DMS53 (cell line): ENCODE data around the gene EPS15.

Experiments
- DNase-seq: peaks from one replicate; lab custom pipeline; 2025; lab: John Stamatoyannopoulos, UW

The EPS15 gene

DNA sequence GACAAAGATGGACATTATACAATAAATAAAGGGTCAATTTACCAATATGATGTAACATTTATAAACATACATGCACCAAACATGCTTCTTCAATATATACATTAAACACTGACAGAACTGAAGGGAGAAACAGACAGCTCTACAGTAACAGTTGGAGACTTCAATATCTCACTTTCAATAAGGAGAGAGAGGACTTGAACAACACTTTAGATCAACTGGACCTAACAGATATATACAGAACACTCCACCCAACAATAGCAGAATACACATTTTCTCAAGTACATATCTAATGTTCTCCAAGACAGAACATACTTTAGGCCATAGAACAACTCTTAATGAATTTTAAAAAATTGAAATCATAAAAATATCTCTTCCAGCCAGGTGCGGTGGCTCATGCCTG is 138.1 kb downstream of the EPS15 start:
- no peak for DNase-seq

DNA sequence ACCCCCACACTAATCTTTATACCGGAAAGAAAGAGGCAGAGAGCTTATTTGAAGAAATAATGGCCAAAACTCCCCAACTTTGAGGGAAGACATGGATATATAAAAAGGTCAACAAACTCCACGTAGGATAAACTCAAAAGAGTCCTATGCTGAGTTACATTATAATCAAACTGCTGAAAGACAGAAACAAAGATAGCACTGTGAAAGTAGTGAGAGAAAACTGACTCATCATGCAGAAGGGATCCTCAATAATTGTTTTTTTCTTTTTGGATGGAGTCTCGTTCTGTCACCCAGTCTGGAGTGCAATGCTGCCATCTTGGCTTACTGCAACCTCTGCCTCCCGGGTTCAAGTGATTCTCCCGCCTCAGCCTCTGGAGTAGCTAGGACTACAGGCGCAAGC is 140.2 kb downstream of the EPS15 start:
- DNase-seq = no peak

DNA sequence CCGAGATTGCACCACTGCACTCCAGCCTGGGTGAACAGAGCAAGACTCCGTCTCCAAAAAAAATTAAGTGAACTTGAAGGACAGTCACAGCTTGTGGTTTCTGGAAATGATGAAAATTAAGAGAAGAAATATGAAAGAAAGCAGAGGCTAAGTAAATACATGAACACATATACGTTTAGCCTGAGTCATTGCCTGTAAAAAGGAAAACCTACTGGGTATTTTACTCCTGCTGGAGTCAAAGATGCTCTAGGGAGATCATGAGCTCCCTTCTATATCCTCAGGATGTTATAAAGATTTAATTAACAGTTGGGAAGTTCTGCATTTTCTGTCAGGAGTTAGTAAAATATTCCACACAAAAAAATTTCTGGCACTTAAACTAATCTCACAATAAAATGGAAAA is 145.2 kb downstream of the EPS15 start:
- DNase-seq = no peak

DNA sequence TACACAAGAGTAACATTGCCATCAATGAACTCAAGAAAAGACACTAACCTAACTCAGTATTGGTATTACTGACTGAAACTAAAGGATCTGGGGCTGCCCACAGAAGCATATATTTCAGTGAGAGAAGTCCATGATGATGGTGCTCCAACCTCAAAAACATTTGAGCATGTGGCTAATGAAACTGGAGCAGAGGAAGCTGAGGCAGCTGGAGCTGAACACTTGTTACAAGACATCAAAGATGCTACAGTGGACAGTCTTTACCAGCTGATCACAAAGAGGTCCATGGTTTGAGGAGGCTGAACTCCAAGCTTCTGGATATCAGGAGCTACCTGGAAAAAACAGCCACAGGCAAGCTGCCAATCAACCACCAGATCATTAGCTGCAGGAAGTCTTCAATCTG is 146.5 kb downstream of the EPS15 start:
- no peak for DNase-seq

DNA sequence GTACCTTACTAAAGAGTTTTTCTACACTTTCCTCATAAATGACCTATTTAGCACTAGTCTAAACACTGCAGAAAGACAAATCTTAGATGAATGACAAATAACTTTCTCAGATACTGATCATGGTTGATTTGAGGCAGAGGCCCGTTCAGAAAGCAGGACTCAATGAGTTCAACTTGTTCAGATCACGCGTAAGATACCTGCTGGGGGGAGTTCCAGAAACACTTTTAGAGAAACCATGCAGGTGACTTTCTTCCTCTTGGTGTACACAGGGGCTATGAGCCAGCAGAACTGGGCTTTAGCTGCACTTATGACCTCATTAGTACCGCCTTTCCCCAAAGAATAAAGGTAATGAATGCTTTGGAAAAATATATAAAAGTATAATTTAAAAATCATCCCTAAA is 149.9 kb downstream of the EPS15 start:
- no peak for DNase-seq

DNA sequence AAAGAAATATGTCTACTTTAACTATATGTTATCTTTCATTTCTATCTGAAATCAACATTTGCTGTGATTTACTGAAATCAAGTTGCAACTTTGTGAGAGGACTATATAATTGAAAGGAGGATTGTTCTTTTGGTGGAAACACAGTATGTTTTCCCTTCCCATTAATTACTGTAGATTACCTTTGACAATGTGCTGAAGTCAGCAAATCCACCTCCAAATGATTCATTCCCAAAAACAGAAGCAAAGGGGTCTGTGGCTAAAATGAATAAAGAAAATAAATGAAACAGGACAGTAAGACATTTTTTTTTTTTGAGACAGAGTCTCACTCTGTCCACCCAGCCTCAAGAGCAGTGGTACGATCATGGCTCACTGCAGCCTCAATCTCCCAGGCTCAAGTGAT is 153.3 kb downstream of the EPS15 start:
- no peak for DNase-seq

DNA sequence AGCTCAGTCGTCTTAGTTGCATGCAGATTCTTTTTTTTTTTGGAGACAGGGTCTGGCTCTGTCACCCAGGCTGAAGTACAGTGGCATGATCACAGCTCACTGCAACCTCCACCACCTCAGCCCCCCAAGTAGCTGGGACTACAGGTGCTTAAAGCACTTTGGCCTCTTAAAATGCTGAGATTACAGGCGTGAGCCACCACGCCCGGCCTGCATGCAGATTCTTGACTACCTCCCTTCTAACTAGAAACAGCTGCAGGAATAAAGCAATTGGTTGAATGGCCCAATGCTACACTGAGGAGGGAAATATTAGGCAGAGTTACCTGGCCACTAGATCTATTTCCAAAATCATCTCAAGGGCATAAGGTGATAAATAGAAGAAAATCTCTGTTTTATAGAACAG is 159.2 kb downstream of the EPS15 start:
- no peak for DNase-seq

DNA sequence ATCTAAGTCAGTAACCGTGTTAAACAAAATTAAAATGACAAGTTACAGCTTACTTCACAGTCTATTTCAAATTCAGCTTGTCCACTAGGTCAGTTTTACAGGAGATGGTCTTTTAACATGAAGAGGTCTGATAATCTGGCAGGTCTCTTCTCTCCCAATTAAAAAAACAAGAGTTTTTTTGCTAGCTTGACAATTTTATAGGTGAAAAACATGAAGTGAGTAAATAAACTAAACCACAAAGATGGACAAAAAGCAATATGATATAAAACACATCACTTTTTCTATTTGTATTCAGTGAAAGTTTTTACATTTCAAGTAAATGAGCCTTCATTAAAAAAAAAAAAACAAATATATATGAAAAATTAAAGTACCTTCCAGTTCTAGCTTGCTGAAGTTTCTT is 163.7 kb downstream of the EPS15 start:
- no peak for DNase-seq

DNA sequence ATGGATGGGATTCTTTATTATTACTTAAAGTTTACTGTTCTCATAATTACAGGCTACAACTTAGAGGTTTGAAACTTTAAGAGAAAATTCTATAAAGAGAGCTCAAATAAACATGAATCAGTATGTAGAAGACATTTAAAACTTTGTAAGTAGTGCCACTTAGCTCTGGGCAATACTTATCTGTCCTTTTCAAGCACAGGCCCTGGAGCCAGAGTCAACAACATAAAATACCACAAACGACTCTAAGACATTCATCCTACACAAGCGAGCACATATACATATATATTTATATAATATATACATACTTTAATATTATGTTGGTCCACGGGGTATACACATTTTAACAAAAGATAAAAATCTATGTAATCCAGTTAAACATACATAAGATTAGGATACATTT is 164.7 kb downstream of the EPS15 start:
- DNase-seq = no peak

DNA sequence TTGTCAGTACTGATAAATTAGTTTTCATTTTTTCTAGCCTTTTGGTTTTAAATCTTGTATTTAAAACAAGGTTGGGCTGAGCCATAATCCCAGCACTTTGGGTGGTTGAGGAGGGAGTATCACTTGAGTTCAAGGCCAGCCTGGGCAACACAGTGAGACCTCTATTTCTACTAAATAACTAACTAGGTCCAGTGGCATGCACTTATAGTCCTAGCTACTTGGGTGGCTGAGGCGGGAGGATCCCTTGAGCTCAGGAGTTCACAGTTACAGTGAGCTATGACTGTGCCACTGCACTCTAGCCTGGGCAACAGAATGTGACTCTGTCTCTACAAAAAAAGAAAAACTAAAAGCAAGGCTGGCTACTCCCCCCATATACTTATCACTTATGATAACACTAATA is 167.2 kb downstream of the EPS15 start:
- no peak for DNase-seq

DNA sequence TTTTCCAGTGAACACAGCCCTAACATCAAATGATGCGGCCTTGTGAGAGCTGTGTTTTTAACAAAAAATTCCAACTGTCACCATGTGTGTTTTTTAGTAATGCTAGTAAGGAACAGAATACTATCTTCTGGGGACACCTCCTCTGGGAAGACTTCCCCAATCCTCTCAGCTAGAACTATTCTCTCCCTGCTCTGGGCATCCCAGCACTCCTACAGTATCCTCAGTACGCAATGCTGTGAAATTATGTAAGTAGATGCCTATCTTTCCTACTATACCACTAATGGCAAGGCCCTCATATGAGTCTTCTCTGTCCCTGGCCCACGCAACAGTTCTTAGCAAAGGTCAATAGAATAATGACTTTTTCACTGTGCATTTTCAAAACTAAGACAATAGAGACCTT is 169.2 kb downstream of the EPS15 start:
- no peak for DNase-seq

DNA sequence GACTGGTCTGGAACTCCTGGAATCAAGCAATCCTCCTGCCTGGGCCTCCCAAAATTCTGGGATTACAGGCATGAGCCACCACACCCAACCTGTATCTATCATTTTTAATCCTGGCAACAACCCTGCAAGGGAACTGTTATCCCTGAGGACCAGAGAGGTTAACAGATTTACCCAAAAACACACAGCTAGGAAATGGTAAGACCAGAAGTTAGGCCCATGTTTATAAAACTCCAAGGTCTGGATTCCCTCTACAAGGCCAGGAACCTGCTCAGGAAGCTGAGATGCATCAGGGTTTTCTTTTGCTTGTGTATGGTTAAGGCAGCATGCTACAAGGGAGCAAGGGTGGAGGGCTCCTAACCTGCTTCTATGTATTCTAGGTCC is 170.9 kb downstream of the EPS15 start:
- DNase-seq = no peak

DNA sequence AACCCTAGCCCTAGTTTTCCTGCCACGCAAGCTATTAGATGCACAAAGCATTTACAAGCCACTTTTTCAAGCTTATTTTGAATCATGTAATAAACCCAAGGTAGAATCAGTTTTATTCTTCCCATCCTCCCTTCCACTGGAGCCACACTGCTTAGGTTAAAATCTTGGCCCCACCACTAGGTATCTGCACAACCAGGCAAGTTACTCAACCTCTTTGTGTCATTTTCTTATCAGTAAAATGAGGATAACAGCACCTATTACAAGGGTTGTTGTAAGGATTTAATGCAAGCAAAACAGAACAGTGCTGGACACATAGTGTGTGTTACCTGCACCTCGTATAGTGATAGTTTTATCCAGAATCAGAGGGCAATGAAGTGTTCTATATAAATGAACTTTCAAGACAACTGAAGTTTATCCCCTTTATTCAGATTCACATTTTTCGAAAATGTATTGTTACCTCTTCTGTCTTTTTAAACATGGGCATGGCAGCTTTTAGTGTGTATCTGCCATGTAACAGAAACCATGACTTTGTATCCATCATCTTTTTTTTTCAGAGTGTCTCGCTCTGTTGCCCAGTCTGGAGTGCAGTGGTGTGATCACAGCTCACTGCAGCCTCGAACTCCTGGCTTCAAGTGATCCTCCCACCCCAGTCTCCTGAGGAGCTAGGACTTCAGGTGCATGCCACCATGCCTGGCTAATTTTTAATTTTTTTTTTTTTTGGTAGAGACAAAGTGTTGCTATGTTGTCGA is 171.5 kb downstream of the EPS15 start:
- no peak for DNase-seq

DNA sequence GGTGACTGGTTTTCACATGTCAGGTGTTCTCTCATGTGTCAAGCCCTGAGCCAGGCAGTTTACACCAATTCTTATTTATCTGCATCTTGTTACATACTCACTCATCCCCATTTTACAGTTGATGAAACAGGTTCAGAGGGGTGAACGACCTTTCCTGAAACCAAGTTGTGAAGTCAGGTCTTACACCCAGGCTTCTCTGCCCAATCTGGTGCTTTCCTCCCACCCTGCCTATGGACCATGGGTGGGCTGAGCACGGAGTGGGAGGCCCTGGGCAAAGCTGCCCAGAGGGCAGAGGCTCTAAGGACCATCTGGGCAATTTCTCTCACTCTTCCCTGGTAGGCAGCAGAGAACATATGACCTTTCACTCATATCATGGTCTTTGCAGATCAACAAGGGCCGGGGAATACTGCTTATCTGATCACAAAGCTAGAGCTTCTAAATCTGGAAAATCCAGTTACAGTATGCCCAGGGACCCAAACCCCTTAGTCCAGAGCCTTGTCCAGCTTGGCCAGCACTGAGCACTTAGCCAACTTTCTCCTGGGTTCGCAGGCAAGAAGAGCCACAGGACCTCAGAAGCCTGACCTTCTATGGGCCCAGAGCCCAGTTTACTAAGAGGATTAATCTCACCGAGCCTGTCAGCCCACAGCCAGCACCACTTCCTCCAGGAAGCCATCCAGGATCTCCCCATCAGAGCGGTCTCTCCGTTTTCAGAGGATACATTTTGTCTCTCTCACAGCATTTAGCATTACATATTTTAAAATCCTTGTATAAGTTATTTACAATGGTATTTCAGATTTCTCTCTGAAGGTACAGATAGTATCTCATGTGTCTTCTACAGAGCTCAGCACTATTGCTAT is 172.8 kb downstream of the EPS15 start:
- DNase-seq = no peak

DNA sequence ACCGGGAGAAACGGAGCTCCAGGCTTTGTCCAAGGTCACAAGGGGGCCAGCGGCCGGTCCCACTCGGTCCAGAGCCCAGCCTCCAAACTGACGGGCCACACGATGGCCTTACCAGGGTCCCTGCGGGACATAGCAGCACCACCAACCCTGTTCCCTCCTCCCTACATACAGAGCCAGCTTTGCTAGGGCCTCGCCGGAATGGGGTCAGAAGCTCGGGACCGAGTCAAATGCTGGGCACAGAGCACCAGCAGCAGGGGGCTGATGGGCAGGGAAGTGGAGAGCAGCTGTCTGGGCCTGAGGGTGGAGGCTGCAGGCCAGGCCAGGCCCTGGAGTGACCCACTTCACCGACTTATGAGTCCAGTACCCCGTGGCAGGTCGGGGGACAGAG is 173.8 kb downstream of the EPS15 start:
- DNase-seq = peak; percentile 58

DNA sequence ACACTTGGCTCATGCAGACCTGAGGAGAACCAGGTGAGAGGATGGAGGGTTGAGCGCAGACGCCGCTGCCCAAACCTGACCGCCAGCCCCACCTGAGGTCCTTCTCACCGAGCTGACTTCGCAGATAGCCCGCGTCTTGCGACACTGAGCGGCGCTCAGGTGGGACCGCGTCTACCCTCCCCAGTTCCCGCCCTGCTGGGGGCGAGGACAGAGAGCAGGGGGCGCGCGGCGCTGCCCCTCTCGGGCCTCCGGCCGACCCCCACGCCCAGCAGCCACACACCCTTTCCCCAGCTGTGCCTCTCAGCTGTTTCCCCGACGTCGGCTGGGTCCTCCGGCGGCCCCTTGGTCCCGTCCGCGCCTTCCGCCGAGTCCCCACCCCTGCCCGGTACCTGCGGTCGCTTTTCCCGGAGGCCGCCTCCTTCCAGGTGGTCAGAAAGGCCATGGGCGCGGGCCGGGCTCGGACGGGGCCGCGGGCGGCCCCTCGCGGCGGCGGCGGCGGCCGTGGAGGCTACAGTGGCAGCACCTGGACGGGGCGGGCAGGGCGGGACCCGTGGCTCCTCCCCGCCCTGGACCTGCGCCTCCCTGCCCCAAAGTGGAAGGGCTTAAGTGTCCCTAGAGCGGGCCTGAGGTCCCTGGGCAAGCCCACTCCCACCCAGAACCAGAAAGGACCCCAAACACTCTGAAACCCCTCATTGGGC is 174.3 kb downstream of the EPS15 start:
- DNase-seq = peak; percentile 91

DNA sequence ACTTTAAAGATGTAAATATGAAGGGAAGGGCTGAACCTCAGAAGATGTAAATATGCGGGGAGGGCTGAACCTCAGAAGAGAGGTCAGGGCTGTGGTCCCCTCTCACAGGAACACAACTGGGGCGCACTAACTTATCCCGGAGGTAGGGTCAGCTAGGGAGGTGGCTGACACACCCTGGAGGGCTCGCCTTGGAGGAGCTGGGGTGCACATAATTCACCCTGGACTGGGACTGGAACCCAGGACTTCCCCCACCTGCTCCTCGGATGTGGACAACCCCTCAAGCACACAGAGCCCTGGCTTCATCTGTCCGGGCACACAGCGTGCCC is 174.8 kb downstream of the EPS15 start:
- DNase-seq = no peak

DNA sequence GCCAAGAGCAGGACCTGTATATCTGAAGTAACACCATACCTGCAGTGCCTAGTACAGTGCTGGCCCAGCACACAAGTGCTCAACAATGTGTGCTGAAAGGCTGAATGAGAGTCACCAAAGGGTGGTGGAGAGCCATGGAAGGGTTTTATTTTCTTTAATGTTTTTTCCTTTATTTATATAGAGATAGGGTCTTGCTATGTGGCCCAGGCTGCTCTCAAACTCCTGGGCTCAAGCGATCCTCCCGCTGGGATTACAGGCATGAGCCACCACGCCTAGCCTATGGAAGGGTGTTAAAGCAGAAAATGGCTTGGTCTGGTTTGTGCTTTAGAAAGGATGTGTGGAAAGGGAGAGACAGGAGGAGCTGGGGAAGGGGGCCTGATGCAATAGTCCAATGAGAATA is 175.4 kb downstream of the EPS15 start:
- DNase-seq = no peak

DNA sequence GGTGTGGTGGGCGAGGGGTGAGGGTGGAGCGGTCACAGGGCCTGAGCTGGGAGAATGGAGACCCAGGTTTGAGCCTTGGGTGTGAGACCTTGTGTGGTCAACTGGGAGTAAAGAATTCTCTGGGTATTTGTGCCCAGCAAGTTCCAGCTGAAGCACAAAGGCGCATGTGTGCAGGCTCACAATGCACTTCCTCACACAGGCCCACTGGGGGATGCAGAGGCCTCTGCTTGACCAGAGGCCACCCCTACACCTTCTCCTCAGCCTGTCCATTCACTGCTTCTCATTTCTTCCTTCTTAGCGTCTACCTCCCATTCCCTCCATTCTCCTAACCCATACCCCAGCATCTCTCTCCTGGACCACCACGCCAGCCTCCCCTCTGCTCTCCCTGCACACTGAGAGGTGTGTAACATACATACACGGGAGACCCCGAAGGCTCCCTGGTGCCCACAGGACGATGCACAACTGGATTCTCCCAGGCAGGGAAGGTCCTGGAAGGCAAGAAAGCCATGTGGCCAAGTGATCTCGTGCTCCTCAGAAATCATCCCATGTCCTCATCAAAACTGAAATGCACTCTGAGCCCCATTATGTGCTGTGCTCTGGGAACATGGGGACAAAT is 176.4 kb downstream of the EPS15 start:
- DNase-seq = no peak

DNA sequence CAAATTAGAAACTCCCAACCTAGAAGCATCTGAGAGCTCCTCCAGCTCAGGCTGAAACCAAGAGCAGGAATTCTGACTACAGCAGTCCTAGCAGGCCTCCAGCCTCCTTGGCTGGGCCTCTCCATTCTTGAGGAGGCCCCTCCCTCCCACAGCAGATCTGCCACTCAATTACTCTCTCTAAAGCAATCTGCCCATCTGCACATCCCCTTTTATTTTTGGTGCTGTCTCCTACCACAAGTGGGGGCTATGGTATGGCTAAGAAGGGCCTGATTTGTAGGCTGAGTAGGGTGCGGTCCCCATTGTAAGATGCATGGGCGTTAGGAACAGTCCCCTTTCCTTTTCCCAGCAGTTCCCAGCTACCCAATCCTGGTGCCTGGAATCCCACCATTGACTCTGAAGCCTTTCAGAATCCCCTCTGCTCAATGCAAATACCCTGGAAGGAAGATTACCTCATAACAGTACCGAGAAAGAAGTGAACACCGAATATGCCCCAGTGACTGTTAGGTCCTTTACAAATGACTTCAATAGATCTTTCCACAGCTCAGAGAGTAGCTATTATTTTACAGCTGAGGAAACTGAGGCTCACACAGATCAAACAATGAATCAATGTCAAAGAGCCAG is 177.1 kb downstream of the EPS15 start:
- DNase-seq = no peak

DNA sequence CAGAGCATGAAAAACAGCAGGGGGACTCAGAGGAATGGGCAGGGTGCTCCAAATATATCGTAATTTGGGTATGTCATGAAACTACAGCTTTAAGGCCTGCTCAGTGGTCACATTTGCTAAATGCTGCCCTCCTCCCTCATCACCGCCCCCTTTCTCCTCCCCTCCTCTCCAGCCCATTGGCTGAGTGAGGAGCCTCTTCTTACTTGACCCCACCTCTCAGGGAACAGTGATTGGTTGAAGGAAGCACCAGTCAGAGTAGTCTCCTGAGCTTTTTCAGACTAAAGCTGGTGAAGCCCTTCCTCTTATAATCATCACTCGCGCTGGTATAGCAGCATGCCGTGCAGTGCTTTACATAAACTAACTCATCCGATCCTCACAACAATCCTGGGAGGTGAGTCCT is 178.7 kb downstream of the EPS15 start:
- no peak for DNase-seq

DNA sequence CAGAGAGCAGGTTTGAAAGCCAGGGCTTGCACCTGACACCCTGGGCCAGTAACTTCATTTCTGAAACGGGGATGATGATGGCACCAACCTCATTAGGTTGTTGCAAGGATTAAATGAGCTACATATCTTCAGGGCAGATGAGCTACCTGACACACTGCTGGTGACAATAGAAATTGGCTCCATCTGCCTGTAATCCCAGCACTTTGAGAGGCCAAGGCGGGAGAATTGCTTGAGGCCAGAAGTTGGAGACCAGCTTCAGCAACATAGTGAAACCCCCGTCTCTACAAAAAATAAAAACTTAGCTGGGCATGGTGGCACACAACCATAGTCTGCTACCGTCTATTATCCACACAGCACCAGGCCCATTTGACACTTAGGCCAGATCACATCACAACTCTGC is 182.4 kb downstream of the EPS15 start:
- DNase-seq = no peak
